ENCODE data around the gene PRR14. TPM values are rescaled to one million over a fixed set of nuclear protein-coding genes. Genes with fewer than 3 reads are reported as not detected.

Gene PRR14
- 22.0 TPM for total RNA-seq
- long read RNA-seq, partial matches to known transcripts, result 4 of 5 reads
- long read RNA-seq, other reads (novel, unspliced or antisense), result 1 of 5 reads

- peak; percentile 93 for ATAC-seq
- intact Hi-C loops (cut with micrococcal nuclease), result no loop called here
- peak; percentile 100 for DNase-seq
These were observed at the start of gene PRR14 for GRCh38 chr16:30650369-30651123. TSS of gene PRR14 (plus strand) at chr16:30650960. CDS start at chr16:30651646, 686 bp downstream.

GRCh38 chr16:30601966-30602365 is 48.8 kb upstream of the PRR14 start:
- intact Hi-C loops (cut with micrococcal nuclease), result no loop called here
- DNase-seq, result no peak
- ATAC-seq, result no peak

GRCh38 chr16:30602616-30603277 is 48.0 kb upstream of the PRR14 start:
- ATAC-seq, result peak; percentile 24
- intact Hi-C loops (cut with micrococcal nuclease), result no loop called here
- no peak for DNase-seq

GRCh38 chr16:30603945-30604315 is 46.8 kb upstream of the PRR14 start:
- intact Hi-C loops (cut with micrococcal nuclease), result no loop called here
- DNase-seq (no peak), ATAC-seq (peak; percentile 77)

- DNase-seq (peak; percentile 36), ATAC-seq (no peak)
- intact Hi-C loops (cut with micrococcal nuclease), result no loop called here
These were observed 46.3 kb upstream of the PRR14 start for GRCh38 chr16:30604316-30604947.

- intact Hi-C loops (cut with micrococcal nuclease), result no loop called here
- peak; percentile 47 for DNase-seq
- ATAC-seq, result no peak
These were observed 45.6 kb upstream of the PRR14 start for GRCh38 chr16:30605158-30605557.

GRCh38 chr16:30606004-30606403 is 44.8 kb upstream of the PRR14 start:
- DNase-seq (no peak), ATAC-seq (no peak)
- intact Hi-C loops (cut with micrococcal nuclease), result no loop called here

GRCh38 chr16:30609002-30609925 is 41.5 kb upstream of the PRR14 start:
- ATAC-seq (peak; percentile 73), DNase-seq (peak; percentile 73)
- intact Hi-C loops (cut with micrococcal nuclease), result no loop called here

- intact Hi-C loops (cut with micrococcal nuclease), result no loop called here
- ATAC-seq, result peak; percentile 98
- DNase-seq, result peak; percentile 93
These were observed 40.6 kb upstream of the PRR14 start, which contains the start of gene ZNF689 for GRCh38 chr16:30609926-30610839. TSS of gene ZNF689 (minus strand) at chr16:30610389. CDS start at chr16:30610041, 348 bp downstream.

GRCh38 chr16:30615358-30616091 is 35.2 kb upstream of the PRR14 start:
- intact Hi-C loops (cut with micrococcal nuclease), result no loop called here
- ATAC-seq, result peak; percentile 72
- DNase-seq, result peak; percentile 74

GRCh38 chr16:30619202-30619601 is 31.6 kb upstream of the PRR14 start:
- no peak for ATAC-seq
- intact Hi-C loops (cut with micrococcal nuclease), result no loop called here
- DNase-seq, result no peak

GRCh38 chr16:30619638-30620037 is 31.1 kb upstream of the PRR14 start:
- ATAC-seq (no peak), DNase-seq (no peak)
- intact Hi-C loops (cut with micrococcal nuclease), result no loop called here

GRCh38 chr16:30620169-30620568 is 30.6 kb upstream of the PRR14 start:
- intact Hi-C loops (cut with micrococcal nuclease), result no loop called here
- DNase-seq (no peak), ATAC-seq (no peak)

- ATAC-seq (no peak), DNase-seq (no peak)
- intact Hi-C loops (cut with micrococcal nuclease), result no loop called here
These were observed 29.0 kb upstream of the PRR14 start for GRCh38 chr16:30621765-30622164.

GRCh38 chr16:30622455-30623032 is 28.2 kb upstream of the PRR14 start:
- DNase-seq, result no peak
- intact Hi-C loops (cut with micrococcal nuclease), result no loop called here
- no peak for ATAC-seq

- no peak for ATAC-seq
- intact Hi-C loops (cut with micrococcal nuclease), result no loop called here
- DNase-seq, result no peak
These were observed 27.1 kb upstream of the PRR14 start for GRCh38 chr16:30623536-30624283.

All from left ventricle myocardium superior (tissue), 1 donor.